Right lobe of liver (tissue), 4 donors: ENCODE measurements around the gene PGM5.
"Not testable (repeated sequence)": the region's sequence is repeated elsewhere in the genome, so short reads cannot be mapped to it uniquely, and the experiment has no call there.

ENCODE experiments used
- CTCF ChIP-seq, 4 donors: fragments of 200-600 bp in 3 of 4; fragments of 450-650 bp in 1 of 4; IDR thresholded peaks; one replicate each; pipeline versions ENCODE4 v1.5.1 to v1.8.0; 2016 to 2022; ENCODE audit warnings: antibody characterized with exemption in 4 of 4, mild to moderate bottlenecking in 2 of 4
- POLR2A ChIP-seq: fragments of 450-650 bp; IDR thresholded peaks from one replicate; pipeline ENCODE4 v1.6.1; 2017; ENCODE audit warnings: antibody characterized with exemption, mild to moderate bottlenecking
- donor health status: DM: no; HTN: no; CAD: no.
- donor health status: DM: no; HTN: no; CAD: no.
- donor health status: DM: no; HTN: yes; CAD: no.

DNA sequence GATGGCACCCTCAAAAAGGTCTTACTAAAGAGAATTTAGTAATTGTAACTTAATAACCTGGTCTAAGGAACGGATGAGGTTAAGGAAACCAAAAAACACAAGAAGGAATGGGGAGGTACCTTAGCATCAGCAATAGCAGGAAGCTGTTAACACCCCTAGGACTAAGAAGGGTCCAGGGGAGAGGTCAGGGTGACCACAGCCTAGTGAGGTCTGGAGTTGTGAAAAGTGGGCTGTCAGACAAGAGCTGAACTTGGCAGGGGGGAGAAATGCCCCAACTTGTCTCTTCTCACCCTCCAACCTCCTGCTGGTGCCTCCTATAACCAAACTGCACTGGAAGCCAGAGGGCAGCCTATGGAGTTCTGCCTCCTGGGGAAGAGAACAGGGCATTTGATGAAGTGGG lies 41.9 kb downstream of the PGM5 start:
- TF ChIP-seq POLR2A; CTCF (IDR thresholded peaks at IDR 0.05): not testable (repeated sequence)
